GM23338 (cell line): ENCODE results near the gene FHOD1. TPM values are rescaled to one million over a fixed set of nuclear protein-coding genes. Genes with fewer than 3 reads are reported as not detected.

Experiments
- ATAC-seq: fragments of 200-7000 bp; cut with Tn5 transposase; 3 replicates; pipeline ENCODE4 v1.9.1; 2020
- DNase-seq: peaks from one replicate; pipeline ENCODE4 v3.0.0-alpha.2; 2015; ENCODE audit warnings: low spot score
- H2AFZ ChIP-seq: fragments of 200-600 bp; sonication (generic); 2 replicates; pipeline ENCODE4 v1.8.0; 2016; ENCODE audit warnings: antibody characterized with exemption, mild to moderate bottlenecking, moderate library complexity
- H3F3A ChIP-seq: fragments of 200-600 bp; sonication (generic); replicated peaks from 2 replicates; pipeline ENCODE4 v1.8.0; 2017; ENCODE audit warnings: antibody characterized with exemption, mixed run types, low read depth
- H3K27ac ChIP-seq: fragments of 200-600 bp; sonication (generic); 2 replicates; pipeline ENCODE4 v1.6.1; 2016; ENCODE audit warnings: low read depth
- H3K27me3 ChIP-seq: fragments of 200-600 bp; sonication (generic); 2 replicates; pipeline ENCODE4 v1.8.0; 2016; ENCODE audit warnings: mild to moderate bottlenecking, mixed run types, moderate library complexity; ENCODE audit not compliant: insufficient read depth
- H3K36me3 ChIP-seq: fragments of 200-600 bp; sonication (generic); 2 replicates; pipeline ENCODE4 v1.8.0; 2016; ENCODE audit warnings: mild to moderate bottlenecking; ENCODE audit not compliant: insufficient read depth
- H3K4me1 ChIP-seq: fragments of 200-600 bp; sonication (generic); 2 replicates; pipeline ENCODE4 v1.8.0; 2016; ENCODE audit warnings: mild to moderate bottlenecking, moderate library complexity; ENCODE audit not compliant: insufficient read depth
- H3K4me2 ChIP-seq: fragments of 200-600 bp; sonication (generic); 2 replicates; pipeline ENCODE4 v1.7.1; 2017; ENCODE audit warnings: mixed run types
- H3K4me3 ChIP-seq: fragments of 200-600 bp; sonication (generic); 2 replicates; pipeline ENCODE4 v1.6.1; 2016; ENCODE audit warnings: mixed run types
- H3K79me2 ChIP-seq: fragments of 200-600 bp; sonication (generic); replicated peaks from 2 replicates; pipeline ENCODE4 v1.8.0; 2017; ENCODE audit warnings: mild to moderate bottlenecking; ENCODE audit not compliant: insufficient read depth
- H3K9me2 ChIP-seq: fragments of 200-600 bp; sonication (generic); 2 replicates; pipeline ENCODE4 v1.8.0; 2017; ENCODE audit not compliant: insufficient read depth
- H4K20me1 ChIP-seq: fragments of 200-600 bp; sonication (generic); replicated peaks from 2 replicates; pipeline ENCODE4 v1.8.0; 2017; ENCODE audit warnings: mild to moderate bottlenecking; ENCODE audit not compliant: insufficient read depth
- H3K27ac Mint-ChIP-seq: 2 replicates; pipeline ENCODE4 v1.8.0; 2020; ENCODE audit warnings: inconsistent platforms, mild to moderate bottlenecking, moderate library complexity, mixed read lengths
- H3K27me3 Mint-ChIP-seq: 3 replicates; pipeline ENCODE4 v1.8.0; 2022; ENCODE audit warnings: low read depth, mild to moderate bottlenecking, moderate library complexity, mixed read lengths, inconsistent platforms; ENCODE audit not compliant: insufficient read depth, poor library complexity
- H3K36me3 Mint-ChIP-seq: 3 replicates; pipeline ENCODE4 v1.8.0; 2021; ENCODE audit warnings: low read depth, mild to moderate bottlenecking, inconsistent platforms, moderate library complexity, mixed read lengths
- H3K4me1 Mint-ChIP-seq: 3 replicates; pipeline ENCODE4 v1.8.0; 2020; ENCODE audit warnings: mild to moderate bottlenecking, inconsistent platforms, mixed read lengths
- H3K4me3 Mint-ChIP-seq: 3 replicates; pipeline ENCODE4 v1.8.0; 2021; ENCODE audit warnings: moderate library complexity, mild to moderate bottlenecking, inconsistent platforms, mixed read lengths
- H3K9me3 Mint-ChIP-seq: 3 replicates; pipeline ENCODE4 v1.8.0; 2020; ENCODE audit warnings: moderate library complexity, mild to moderate bottlenecking, inconsistent platforms, mixed read lengths
- EZH2 ChIP-seq: fragments of 200-600 bp; sonication (generic); IDR thresholded peaks from one replicate; pipeline ENCODE4 v1.8.0; 2017; ENCODE audit warnings: antibody characterized with exemption, mild to moderate bottlenecking, low read depth; ENCODE audit not compliant: unreplicated experiment
- EZH2phosphoT487 ChIP-seq: fragments of 200-600 bp; sonication (generic); IDR thresholded peaks from one replicate; pipeline ENCODE4 v1.8.1; 2018; ENCODE audit warnings: antibody characterized with exemption; ENCODE audit not compliant: unreplicated experiment
- JUNB ChIP-seq: IDR thresholded peaks from one replicate; pipeline ENCODE4 v1.6.1; 2016; ENCODE audit warnings: antibody characterized with exemption; ENCODE audit not compliant: unreplicated experiment
- NANOG ChIP-seq: IDR thresholded peaks from 2 replicates; pipeline ENCODE4 v1.6.1; 2016; ENCODE audit warnings: antibody characterized with exemption, borderline replicate concordance
- POLR2AphosphoS5 ChIP-seq: IDR thresholded peaks from 2 replicates; pipeline ENCODE4 v1.6.1; 2016; ENCODE audit warnings: antibody characterized with exemption, low read depth
- REST ChIP-seq: IDR thresholded peaks from one replicate; pipeline ENCODE4 v1.6.1; 2018; ENCODE audit warnings: antibody characterized with exemption; ENCODE audit not compliant: unreplicated experiment
- STAT1 ChIP-seq: IDR thresholded peaks from one replicate; pipeline ENCODE4 v1.6.1; 2016; ENCODE audit warnings: antibody characterized with exemption; ENCODE audit not compliant: unreplicated experiment
- ZNF114 ChIP-seq: fragments of 250-450 bp; sonication (Bioruptor Pico); IDR thresholded peaks from 2 replicates; pipeline ENCODE4 v1.5.0; 2020; ENCODE audit warnings: mild to moderate bottlenecking, moderate library complexity
- ZNF331 ChIP-seq: fragments of 250-450 bp; sonication (Bioruptor Pico); IDR thresholded peaks from 2 replicates; pipeline ENCODE4 v1.5.0; 2020; ENCODE audit warnings: low read depth, mild to moderate bottlenecking, moderate library complexity
- polyA plus RNA-seq: library from polyadenylated mRNA; unstranded; fragments of >200 nt; fragmentation: Nextera tagmentation; extraction: Ambion mirVana; gene quantifications from 2 replicates; pipeline ENCODE4 v1.2.1, GENCODE V29; 2016
- total RNA-seq: library from RNA; depleted of rRNA; stranded (reverse); fragments of >200 nt; shearing (Covaris generic); gene quantifications from 2 replicates; pipeline ENCODE4 v1.2.3, GENCODE V29; 2014
- TF ChIP-seq, protein P1 (sequence below), 2 experiments: fragments of 200-600 bp in 1 of 2; sonication (generic) in 1 of 2; conservative IDR thresholded peaks; 2 replicates each; pipeline versions ENCODE4 v1.5.1 to v1.6.1; 2016 to 2017; ENCODE audit warnings: antibody characterized with exemption in 2 of 2, low read depth in 2 of 2, mild to moderate bottlenecking in 2 of 2, moderate library complexity in 1 of 2

The FHOD1 gene
- total and polyA plus RNA-seq, 2 experiments from 2014 or later = 26.2 to 52.7 TPM

- no peak for TF ChIP-seq EZH2phosphoT487
- no peak for TF ChIP-seq EZH2
- no peak for TF ChIP-seq REST
- no peak for TF ChIP-seq JUNB
- no peak for TF ChIP-seq NANOG
- TF ChIP-seq ZNF331 (CRISPR knock-in tag) = no peak
- 0 out of 2 replicates have a peak, but pooled peaks have one; percentile 17 for TF ChIP-seq ZNF114 (CRISPR knock-in tag)
- TF ChIP-seq, protein P1, sequence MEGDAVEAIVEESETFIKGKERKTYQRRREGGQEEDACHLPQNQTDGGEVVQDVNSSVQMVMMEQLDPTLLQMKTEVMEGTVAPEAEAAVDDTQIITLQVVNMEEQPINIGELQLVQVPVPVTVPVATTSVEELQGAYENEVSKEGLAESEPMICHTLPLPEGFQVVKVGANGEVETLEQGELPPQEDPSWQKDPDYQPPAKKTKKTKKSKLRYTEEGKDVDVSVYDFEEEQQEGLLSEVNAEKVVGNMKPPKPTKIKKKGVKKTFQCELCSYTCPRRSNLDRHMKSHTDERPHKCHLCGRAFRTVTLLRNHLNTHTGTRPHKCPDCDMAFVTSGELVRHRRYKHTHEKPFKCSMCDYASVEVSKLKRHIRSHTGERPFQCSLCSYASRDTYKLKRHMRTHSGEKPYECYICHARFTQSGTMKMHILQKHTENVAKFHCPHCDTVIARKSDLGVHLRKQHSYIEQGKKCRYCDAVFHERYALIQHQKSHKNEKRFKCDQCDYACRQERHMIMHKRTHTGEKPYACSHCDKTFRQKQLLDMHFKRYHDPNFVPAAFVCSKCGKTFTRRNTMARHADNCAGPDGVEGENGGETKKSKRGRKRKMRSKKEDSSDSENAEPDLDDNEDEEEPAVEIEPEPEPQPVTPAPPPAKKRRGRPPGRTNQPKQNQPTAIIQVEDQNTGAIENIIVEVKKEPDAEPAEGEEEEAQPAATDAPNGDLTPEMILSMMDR (conservative IDR thresholded peaks at IDR 0.05; ENCODE audit: low read depth in 2 of 2) = peak; percentile 40 to 79; a peak in 3 of 4 replicates
- peak; percentile 60; the same call in 1 of the 2 replicates for TF ChIP-seq POLR2AphosphoS5
- TF ChIP-seq STAT1 = no peak
These were observed 32.2 kb upstream of the FHOD1 start, which contains the start of gene PLEKHG4 (continued) for GRCh38 chr16:67279296-67280089.

DNA sequence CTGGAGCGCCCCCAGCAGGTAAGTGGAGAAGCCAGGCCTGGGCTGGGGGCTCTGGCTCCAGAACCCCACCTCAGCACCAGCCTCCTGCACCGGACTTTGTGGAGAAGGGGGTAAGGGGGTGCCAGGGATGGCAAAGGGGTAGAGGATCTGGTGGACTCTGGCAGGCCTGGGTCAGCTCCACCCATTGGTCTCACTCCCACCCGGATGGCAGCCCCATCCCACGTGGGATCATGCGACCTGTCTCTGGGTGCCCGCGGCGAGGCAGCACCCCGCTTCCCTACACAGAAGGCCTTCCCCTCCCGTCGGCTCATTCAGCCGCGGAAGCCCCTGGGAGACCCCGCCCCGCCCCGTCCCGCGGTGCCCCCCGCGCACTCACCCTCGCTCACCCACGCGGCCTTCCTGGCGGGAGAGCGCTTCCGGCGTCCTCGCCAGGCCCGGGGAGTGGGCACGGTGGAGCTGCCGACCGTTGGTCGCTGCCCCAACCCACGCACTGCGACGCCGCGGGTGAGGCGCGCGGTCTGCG, 31.6 kb upstream of the FHOD1 start:
- ATAC-seq (peak; percentile 78), DNase-seq (peak; percentile 26)
- Histone ChIP-seq H3K4me1 (peaks cover 5% of the 10 kb centered on the region; the same call in 1 of the 2 replicates), H3K27ac (no peak overlapping the region), H3K27me3 (peaks cover 13% of the 10 kb centered on the region), H3K4me3 (peak overlapping the region; percentile 60), H3F3A (no peaks in the 10 kb centered on the region), H3K79me2 (no peaks in the 10 kb centered on the region), H2AFZ (peak overlapping the region; percentile 85), H4K20me1 (no peaks in the 10 kb centered on the region), H3K36me3 (no peaks in the 10 kb centered on the region), H3K4me2 (peak overlapping the region; percentile 87), H3K9me2 (no peaks in the 10 kb centered on the region)
- TF ChIP-seq, protein P1 (conservative IDR thresholded peaks at IDR 0.05; ENCODE audit: low read depth in 2 of 2) = peak; percentile 67 to 78
- no peak for TF ChIP-seq NANOG
- H3K4me1 Mint-ChIP-seq = peaks cover 2% of the 10 kb centered on the region; the same call in 2 of the 3 replicates
- no peak overlapping the region for H3K27ac Mint-ChIP-seq
- H3K4me3 Mint-ChIP-seq = peak overlapping the region; percentile 80
- H3K36me3 Mint-ChIP-seq = peaks cover 5% of the 10 kb centered on the region; the same call in 2 of the 3 replicates
- H3K9me3 Mint-ChIP-seq = no peaks in the 10 kb centered on the region
- peaks cover 6% of the 10 kb centered on the region for H3K27me3 Mint-ChIP-seq
